Stimulated activated CD8-positive, alpha-beta memory T cell treated with anti-CD3 and anti-CD28 coated beads, Interleukin-7, amount 100 ng/mL, for 1 hour (primary cell): Measurements from ENCODE around the gene CMBL.
"Not testable (repeated sequence)": the region's sequence is repeated elsewhere in the genome, so short reads cannot be mapped to it uniquely, and the experiment has no call there.

Experiments
- DNase-seq, 2 donors: peaks; one replicate each; pipeline ENCODE4 v3.0.0-alpha.2; 2020; ENCODE audit warnings: low read depth in 2 of 2

CMBL gene

DNA sequence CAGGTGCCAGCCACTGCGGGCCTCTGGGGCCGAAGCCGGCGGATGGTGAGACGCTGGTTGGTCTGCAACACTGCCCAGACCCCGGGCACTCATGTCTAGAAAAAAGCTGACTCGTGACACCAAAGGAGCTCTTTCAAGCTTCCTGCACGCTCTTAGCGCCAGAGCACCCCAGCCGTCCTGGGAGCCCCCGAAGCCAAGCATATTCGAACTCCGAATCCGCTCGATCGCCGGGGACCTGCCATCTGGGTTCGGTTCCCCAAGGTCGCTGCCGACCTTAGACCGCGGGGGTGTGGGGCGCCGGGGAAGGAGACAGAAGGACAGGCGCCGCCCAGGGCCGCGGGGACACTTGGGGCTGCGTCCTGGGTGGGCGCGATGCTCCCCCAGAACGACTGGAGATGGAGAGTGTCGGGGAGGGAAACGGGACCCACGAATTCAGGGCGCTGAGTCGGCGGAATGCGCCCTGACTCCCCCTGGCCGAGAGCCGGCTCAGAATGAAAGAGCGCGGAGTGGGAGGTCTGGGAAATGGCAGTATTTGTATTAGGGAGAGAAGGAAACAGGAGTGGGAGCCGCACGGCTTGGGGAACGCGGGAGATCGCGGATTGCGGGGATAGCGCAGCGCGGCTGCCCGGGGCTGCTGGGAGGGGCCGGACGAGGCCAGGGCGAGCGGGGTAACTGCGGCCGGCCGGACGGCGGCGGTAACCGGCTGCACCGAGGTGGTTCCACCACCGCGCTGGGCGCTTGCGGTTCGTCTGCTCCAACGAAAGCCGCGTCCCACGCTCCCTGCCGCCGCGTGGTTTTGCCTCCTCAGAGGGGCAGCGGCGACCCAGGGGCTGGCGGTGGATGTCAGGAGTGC, 25.7 kb upstream of the CMBL start:
- no peak for DNase-seq

GRCh38 chr5:10332301-10332700, 24.6 kb upstream of the CMBL start:
- DNase-seq, result no peak

DNA sequence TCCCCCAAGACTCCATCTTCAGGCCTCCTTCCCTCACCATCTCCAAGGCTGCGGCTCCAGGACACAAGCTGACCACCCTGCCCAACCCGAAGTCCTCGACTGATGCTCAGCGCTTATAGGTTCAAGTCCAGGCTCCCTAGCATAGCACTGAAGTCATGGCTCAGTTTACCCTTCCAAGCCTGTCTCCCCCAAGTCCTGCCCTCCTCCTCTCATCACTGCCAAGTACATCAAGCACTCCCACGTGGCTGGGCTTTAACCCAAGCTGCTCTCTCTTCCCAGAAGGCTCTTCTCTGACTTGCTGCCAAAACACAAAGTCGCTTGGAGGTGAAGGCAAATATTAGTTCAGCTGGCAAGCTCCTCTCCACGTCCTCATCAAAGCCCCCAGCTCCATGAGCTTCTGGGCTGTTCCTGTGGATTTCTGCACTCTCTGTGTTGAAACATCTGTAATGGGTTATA, 23.7 kb upstream of the CMBL start:
- no peak for DNase-seq

DNA sequence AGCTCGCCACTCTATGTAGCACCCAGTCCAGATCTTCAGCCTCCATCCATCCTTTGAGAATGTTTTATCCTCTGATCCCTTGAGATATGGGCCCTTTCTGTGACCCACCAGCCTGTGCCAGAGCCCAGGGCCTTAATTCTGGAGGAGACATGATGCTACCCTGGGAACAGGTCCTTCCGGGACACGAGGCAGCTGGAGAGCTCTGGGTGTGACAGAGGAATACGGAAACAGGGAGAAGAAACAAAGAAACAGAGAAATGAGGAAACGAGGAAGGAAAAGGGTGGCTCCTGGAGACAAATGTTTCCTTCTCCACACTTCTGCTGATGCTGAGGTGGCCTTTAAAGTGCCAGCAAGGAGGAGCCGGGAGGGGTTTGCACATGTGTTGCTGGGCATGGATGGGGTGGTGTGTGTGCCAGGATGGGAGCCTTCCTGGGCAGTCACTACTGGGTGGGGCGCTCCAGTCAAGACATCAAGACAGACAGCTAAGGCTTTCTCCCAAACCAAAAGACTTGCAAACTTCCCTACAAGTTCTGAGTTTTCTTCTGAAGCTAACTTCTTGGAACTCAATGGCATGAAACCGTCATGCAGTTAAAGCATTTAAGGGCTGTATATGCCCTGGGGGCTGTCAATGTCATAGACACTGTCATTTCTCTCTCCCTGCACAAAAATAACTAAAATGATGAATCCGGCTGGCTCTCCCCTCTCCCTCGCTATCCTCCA, 23.0 kb upstream of the CMBL start:
- DNase-seq, result no peak

DNA sequence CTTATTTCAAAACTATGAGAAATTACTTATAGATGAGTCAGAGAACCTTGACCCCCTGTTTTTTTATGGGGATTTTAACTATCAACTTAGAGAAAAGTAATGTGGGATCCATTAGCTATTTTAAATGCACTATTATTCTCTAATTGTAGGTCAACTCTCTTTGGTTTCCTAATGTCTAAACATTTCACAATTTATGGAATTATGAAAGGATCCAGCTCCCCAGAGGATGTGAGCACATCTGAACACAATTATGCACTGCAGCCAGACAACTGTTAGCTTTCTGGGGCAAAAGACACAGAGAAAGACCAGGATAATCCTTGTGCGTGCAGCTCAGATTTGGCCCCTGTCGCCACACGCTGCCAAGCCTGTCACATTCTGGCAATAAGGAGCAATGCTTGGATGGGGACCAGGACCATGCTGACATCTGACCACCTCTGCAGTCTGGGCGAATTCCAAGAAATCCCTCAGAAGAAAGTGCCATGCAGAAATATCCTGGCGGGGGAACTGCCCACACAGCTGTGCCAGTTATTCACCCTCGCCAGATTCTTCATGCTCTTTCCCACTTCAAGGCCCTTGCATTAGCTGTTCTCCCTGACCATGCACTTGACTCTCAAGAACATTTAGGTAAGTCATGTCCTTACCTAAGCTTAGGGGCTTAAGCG, 22.2 kb upstream of the CMBL start:
- no peak for DNase-seq

- DNase-seq, result no peak
These were observed 21.7 kb upstream of the CMBL start for GRCh38 chr5:10329446-10329819.

GRCh38 chr5:10328323-10328722, 20.6 kb upstream of the CMBL start:
- DNase-seq, result no peak

DNA sequence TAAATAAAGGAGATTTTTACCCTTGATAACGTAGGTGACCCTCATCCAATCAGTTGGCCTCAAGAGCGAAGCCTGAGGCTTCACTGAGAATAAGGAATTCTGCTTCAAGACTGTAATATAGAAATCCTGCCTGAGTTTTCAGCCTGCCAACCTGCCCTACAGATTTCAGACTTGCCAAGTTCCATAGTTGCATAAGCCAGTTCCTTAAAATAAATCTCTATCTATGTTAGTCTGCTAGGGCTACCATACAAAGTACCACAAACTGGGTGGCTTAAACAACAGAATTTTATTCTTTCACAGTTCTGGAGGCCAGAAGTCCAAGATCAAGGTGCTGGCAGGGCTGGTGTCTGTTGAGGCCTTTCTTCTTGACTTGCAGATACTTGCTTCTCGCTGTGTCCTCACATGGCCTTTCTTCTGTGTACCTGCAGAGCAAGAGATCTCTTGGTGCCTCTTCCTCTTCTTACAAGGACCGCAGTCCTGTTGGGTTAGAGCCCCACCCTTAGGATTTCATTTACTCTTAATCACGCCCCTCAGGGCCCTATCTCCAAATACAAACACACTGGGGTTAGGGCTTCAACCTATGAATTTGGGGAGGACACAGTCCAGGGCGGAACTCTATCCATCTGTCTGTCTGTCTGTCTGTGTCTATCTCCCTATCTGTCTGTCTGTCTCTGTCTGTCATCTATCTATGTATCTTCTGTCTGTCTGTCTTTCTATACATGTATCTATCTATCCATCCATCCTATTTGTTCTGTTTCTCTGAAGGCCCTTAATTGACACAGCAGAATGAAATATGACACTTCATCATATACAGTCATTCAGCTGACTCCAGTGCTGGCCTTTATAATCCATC, 17.0 kb upstream of the CMBL start:
- no peak for DNase-seq

DNA sequence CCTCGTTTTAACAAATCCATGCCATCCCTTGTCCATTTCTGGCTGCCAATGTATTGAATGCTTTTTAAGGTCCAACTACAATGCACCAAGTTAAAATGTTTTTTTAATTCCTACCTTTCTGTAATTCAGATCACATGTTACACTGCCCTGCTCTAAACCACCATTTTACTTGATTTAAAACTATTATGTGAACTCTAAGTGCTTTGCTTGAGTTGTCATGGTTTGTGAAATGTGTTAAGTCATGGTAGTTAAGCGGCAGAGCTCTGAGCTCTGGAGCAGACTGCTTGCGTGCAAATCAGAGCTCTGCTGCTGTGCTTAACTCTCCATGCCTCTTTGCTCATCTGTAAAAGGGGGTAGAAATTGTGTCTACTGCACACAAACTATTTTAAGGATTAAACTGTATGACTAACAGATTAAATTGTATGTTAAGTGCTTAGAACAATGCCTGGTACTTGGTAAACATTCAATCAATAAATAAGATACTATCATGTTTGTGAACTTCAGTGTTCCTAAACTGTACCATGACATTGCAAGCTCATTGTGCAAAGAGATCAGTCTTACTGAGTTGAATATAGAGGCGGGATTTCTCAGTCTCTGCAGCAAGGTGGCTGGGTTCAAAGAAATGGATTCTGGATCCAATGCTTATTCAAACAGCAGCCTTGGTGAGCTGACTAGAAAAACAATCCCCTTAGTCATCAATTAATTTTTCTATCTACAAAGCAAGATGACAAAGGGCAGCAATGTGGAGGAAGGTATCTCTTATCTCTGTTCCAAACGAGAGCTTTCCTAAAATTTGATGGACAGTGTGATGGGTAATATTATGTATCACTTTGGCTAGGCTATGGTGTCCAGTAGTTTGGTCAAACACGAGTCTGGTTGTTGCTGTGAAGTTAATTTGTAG, 16.1 kb upstream of the CMBL start:
- DNase-seq, result no peak

DNA sequence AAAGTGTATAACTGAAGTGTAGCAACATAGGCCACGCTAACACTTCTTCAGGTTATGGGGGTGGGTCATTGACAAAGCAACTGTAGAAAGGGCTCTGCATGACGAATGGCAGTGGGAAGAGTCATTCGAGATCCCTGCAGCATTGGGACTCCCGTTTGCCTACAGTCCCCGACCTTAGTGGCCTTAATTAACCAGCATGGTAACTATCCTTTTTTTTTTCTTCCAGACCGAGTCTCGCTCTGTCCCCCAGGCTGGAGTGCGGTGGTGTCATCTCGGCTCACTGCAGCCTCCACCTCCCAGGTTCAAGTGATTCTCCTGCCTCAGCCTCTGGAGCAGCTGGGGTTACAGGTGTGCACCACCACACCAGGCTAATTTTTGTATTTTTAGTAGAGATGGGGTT, 14.2 kb upstream of the CMBL start:
- DNase-seq, result no peak

DNA sequence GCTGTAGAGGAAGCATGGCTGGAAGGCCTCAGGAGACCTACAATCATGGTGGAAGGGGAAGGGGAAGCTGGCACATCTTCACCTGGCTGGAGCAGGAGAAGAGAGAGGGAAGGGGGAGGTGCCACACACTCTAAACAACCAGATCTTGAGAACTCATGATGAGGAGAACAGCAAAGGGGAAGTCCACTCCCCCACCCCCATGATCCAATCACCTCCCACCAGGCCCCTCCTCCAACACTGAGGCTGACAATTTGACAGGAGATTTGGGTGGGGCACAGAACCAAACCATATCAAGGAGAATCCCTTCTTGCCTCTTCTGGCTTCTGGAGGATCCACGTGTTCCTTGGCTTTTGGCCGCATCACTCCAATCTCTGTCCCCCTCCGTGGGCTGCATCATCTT, 13.1 kb upstream of the CMBL start:
- no peak for DNase-seq

DNA sequence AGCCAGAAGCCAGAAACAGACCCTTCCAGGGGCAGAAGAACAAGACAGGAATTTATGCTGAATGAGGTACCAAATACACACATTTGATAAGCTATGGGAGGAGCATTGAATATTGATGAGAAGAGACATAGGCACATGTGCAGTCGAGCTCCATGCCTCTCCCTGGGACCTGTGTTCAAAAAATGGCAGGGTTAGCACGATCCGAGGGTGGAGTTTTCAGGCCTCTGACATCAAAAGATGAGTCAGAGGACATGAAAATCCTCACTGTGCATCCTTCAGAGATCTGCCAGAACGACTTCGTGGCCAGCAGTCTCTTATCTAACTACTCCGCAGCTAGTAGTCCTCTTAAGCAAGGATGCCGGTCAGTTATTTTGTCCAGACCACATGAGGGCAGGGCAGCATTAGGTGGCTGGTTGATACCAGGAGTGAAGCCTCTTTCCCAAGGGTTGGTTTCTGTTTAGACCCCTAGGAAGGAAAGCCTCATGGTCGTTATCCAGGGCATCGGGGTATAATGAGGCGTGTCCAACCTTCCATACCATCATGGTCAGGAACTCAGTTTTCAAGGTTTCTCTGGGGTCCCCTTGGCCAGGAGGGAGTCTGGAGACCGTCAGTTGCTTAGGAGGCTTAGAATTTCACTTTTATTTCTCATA, 11.6 kb upstream of the CMBL start:
- no peak for DNase-seq

GRCh38 chr5:10317825-10318682, 10.4 kb upstream of the CMBL start:
- DNase-seq, result no peak

- no peak for DNase-seq
These were observed 8.3 kb upstream of the CMBL start for GRCh38 chr5:10315824-10316509.

DNA sequence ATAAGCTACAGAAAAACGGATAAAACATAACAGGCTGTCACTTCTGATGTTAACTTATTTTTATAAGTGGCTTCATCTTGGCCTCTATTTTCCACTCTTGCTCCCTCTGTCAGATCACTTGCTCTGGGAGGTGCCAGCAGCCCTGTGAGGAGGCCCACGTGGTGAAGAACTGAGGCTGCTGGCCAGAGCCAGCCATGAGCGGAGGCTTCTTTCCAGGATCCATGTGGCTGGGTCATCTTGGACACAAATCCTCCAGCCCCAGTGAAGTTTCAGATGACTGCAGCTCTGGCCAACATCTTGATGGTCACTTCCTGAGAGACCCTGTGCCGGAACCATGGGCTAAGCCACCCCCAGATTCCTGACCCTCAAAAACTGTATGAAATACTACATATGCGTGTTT, 7.5 kb upstream of the CMBL start:
- DNase-seq, result no peak

DNA sequence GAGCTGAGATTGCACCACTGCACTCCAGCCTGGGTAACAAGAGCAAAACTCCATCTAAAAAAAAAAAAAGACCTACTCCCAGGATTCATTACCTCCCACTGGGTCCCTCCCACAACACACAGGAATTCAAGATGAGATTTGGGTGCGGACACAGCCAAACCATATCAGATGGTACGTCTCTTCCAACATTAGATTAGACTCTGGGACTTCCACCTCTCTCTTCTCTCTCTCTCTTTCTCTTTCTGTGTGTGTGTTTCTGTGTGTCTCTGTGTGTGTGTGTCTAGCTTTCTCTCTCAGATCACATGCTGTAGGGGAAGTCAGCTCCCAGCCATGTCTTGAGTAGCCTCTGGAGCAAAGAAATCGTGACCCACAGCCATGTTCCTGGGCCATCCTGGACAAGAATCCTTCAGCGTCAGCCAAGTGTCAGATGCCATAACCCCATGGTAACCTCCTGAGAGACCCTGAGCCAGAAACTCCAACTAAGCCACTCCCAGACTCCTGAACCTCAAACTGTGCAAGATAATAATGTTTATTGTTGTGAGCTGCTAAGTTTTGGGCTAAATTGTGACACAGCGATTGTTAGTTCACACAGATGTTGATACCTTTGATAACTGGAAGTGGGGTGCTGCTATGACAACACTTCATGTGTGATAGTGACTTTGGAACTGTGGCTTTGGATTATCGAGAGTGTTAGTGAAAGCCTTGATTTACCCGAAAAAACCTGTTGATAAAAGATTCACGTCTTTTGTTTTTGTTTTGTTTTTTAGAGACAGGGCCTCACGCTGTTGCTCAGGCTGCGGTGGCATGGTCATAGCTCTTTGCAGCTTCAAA, 4.1 kb upstream of the CMBL start:
- DNase-seq, result no peak

GRCh38 chr5:10310835-10311570, 3.3 kb upstream of the CMBL start:
- not testable (repeated sequence) for DNase-seq
